ENCODE results near the gene CCDC14. TPM values are rescaled to one million over a fixed set of nuclear protein-coding genes. Genes with fewer than 3 reads are reported as not detected.

CCDC14 gene
- total RNA-seq, 3 donors from 2014 or later (not counting 1 experiment from before 2014, with no cell fraction given), result 34.7 to 38.5 (median 37.8) TPM

GRCh38 chr3:123953735-123954134, 7.3 kb downstream of the CCDC14 start:
- Mint-ChIP-seq H3K27me3 (ENCODE audit: low read depth in 2 of 2) (no peaks in the 10 kb centered on the region), H3K9me3 (no peaks in the 10 kb centered on the region), H3K36me3 (no peaks in the 10 kb centered on the region), H3K27ac (no peak overlapping the region), H3K4me3 (no peak overlapping the region), H3K4me1 (peaks cover 7 to 10% of the 10 kb centered on the region in 2 donors)
- no peak overlapping the region for H3K4me3 ChIP-seq (ENCODE audit: low read length)
- ATAC-seq (no peak), DNase-seq (no peak)
- intact Hi-C loops (cut with micrococcal nuclease), result no loop called here
- H3K27ac ChIP-seq (ENCODE audit: low read length), result no peak overlapping the region
- H3K9me3 ChIP-seq (ENCODE audit: control insufficient read depth, insufficient read depth, low read length), result no peaks in the 10 kb centered on the region
- no peaks in the 10 kb centered on the region for H3K27me3 ChIP-seq (ENCODE audit: control insufficient read depth, insufficient read depth, low read length)
- TF ChIP-seq CTCF (IDR thresholded peaks at IDR 0.05), result no peak
- peaks cover 16% of the 10 kb centered on the region for H3K36me3 ChIP-seq (ENCODE audit: control insufficient read depth, insufficient read depth, low read length)
- H3K4me1 ChIP-seq (ENCODE audit: control insufficient read depth, insufficient read depth, low read length), result no peaks in the 10 kb centered on the region
- 85% methylated on average over 4 of the region's 4 CpGs for WGBS (ENCODE audit: insufficient coverage)

GRCh38 chr3:123952844-123953520, 8.0 kb downstream of the CCDC14 start:
- DNase-seq (no peak), ATAC-seq (no peak)
- Histone ChIP-seq H3K9me3 (ENCODE audit: control insufficient read depth, insufficient read depth, low read length) (no peaks in the 10 kb centered on the region), H3K4me3 (ENCODE audit: low read length) (no peak overlapping the region), H3K27ac (ENCODE audit: low read length) (no peak overlapping the region), H3K27me3 (ENCODE audit: control insufficient read depth, insufficient read depth, low read length) (no peaks in the 10 kb centered on the region), H3K4me1 (ENCODE audit: control insufficient read depth, insufficient read depth, low read length) (no peaks in the 10 kb centered on the region), H3K36me3 (ENCODE audit: control insufficient read depth, insufficient read depth, low read length) (peaks cover 20% of the 10 kb centered on the region)
- intact Hi-C loops (cut with micrococcal nuclease), result no loop called here
- no peak for TF ChIP-seq CTCF (IDR thresholded peaks at IDR 0.05)
- Mint-ChIP-seq H3K27me3 (ENCODE audit: low read depth in 2 of 2) (no peaks in the 10 kb centered on the region), H3K27ac (no peak overlapping the region), H3K4me3 (no peak overlapping the region), H3K4me1 (peaks cover 0 to 3% of the 10 kb centered on the region in 2 donors), H3K9me3 (no peaks in the 10 kb centered on the region), H3K36me3 (no peaks in the 10 kb centered on the region)
- WGBS (ENCODE audit: insufficient coverage), result 100% methylated on average over 4 of the region's 4 CpGs

- no peak overlapping the region for H3K27ac Mint-ChIP-seq
- intact Hi-C loops (cut with micrococcal nuclease), result no loop called here
- Histone ChIP-seq H3K4me1 (ENCODE audit: control insufficient read depth, insufficient read depth, low read length) (no peaks in the 10 kb centered on the region), H3K27me3 (ENCODE audit: control insufficient read depth, insufficient read depth, low read length) (no peaks in the 10 kb centered on the region), H3K27ac (ENCODE audit: low read length) (no peak overlapping the region), H3K9me3 (ENCODE audit: control insufficient read depth, insufficient read depth, low read length) (no peaks in the 10 kb centered on the region), H3K36me3 (ENCODE audit: control insufficient read depth, insufficient read depth, low read length) (peaks cover 26% of the 10 kb centered on the region), H3K4me3 (ENCODE audit: low read length) (no peak overlapping the region)
- WGBS (ENCODE audit: insufficient coverage), result 89% methylated on average over 5 of the region's 6 CpGs
- no peak for DNase-seq
- no peaks in the 10 kb centered on the region for H3K9me3 Mint-ChIP-seq
- no peaks in the 10 kb centered on the region for H3K27me3 Mint-ChIP-seq (ENCODE audit: low read depth in 2 of 2)
- TF ChIP-seq CTCF (IDR thresholded peaks at IDR 0.05), result no peak
- no peaks in the 10 kb centered on the region for H3K4me1 Mint-ChIP-seq
- no peak overlapping the region for H3K4me3 Mint-ChIP-seq
- H3K36me3 Mint-ChIP-seq, result no peaks in the 10 kb centered on the region
- no peak for ATAC-seq
These were observed 9.2 kb downstream of the CCDC14 start for GRCh38 chr3:123951522-123952447.
